COLO668 (cell line): ENCODE results near the gene TSFM.

Source experiments
- DNase-seq: peaks from one replicate; lab custom pipeline; 2025; ENCODE audit not compliant: unreplicated experiment; lab: John Stamatoyannopoulos, UW

Gene TSFM

DNA sequence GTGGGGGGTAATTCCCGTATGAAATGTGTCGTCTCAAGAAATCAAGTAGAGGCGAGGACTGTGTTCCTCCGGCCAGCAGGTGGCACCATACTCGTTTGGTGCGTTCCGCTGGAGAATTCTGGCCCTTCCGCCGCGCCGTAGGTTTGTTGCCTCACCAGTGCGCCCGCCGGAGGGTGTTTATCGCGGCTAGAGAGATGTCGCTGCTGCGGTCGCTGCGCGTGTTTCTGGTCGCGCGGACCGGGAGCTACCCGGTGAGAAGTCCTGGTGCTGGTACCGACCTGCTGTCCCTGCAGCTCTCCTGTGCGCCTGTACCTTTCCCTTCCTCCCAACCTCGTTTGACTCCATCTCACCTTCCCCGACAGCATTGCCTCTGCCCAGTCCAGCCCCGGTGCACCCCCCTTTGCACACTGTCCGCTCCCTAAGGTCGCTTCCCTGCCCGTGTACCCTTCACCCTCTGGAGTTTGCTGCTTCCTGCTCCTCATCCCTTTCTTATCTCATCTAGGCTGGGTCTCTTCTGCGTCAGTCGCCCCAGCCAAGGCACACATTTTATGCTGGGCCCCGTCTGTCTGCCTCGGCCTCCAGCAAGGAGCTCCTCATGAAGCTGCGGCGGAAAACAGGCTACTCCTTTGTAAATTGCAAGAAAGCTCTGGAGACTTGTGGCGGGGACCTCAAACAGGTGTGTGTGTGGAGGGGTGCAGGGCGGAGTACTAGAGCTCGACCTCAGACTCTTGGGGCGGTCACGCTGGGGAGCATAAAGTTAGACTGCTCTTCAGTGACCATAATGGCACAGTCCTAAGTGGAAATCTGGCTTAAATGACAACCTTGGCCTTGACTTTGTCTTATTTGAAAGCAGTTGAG is at the start of gene TSFM:
TSS of gene TSFM (plus strand) at position 180 of the 858 bp plus-strand sequence. CDS start at position 195, 15 bp downstream.
- DNase-seq: peak; percentile 95

DNA sequence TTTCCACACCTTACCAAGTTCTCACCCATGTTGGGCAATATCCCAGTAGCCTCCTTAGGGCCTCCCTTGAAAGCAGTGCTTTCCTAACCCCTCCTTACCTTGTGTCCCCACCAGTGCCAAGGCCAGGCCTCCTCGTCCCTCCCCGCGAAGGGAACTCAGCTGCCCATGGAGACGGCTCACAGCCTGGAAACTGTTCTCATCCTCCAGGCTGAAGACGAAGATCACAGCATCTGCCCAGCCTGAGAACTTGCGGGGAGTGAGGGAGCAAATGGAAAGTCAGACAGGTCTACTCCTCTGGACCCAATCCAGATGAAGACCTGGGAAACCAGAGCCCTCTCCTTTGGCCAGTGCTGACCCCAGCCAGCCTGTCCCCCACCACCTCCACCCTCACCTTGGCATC is 48.7 kb upstream of the TSFM start:
- DNase-seq: no peak

DNA sequence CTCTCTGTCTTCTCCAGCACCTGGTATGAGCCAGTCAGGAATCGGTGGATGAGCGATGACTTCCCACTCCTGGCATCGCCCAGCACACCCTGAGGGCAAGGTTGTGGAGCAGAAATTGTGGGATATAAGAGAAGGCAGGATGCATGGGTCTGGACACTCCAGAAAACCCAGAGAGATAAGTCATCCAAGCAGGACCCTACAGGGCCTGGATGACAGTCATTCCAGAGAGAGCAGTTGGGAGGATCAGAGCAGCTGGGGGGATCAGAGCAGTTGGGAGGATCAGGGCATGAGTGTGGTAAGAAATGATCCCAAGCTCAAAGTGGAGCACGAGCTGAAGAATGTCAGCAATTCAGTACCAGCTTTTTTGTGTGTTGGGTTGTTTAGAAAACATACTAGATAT is 48.0 kb upstream of the TSFM start:
- DNase-seq: no peak

DNA sequence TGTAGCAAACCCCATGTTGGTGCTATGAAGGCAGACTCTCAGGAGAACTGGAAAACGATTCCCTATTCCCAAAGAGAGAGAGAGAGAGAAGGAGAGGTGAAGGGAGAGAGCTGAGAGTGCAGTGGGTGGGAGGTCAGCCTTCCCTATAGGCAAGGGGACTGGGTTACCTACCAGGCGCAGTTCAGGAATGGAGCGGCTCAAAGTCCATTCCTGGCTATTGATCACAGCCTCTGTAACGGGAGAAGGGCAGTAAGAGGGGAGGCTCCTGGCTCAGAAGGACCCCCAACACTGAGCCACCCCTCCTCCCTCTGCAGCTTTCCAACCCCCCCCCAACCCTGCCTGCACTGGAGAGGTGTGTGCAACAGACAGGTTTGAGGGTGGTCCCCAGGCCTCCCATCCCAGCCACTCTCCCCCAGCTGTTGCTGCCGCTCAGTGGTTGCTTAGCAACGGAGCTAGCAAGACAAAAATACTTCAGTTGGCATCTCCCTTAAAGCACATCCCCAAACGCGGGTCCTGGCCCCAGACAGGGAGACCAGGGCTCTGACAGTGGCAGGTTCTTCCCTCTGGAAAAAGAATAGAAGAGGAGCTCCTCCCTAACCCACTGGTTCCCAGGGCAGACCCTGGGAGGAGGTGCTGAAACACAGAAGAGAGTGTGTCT is 47.3 kb upstream of the TSFM start:
- DNase-seq: peak; percentile 35

DNA sequence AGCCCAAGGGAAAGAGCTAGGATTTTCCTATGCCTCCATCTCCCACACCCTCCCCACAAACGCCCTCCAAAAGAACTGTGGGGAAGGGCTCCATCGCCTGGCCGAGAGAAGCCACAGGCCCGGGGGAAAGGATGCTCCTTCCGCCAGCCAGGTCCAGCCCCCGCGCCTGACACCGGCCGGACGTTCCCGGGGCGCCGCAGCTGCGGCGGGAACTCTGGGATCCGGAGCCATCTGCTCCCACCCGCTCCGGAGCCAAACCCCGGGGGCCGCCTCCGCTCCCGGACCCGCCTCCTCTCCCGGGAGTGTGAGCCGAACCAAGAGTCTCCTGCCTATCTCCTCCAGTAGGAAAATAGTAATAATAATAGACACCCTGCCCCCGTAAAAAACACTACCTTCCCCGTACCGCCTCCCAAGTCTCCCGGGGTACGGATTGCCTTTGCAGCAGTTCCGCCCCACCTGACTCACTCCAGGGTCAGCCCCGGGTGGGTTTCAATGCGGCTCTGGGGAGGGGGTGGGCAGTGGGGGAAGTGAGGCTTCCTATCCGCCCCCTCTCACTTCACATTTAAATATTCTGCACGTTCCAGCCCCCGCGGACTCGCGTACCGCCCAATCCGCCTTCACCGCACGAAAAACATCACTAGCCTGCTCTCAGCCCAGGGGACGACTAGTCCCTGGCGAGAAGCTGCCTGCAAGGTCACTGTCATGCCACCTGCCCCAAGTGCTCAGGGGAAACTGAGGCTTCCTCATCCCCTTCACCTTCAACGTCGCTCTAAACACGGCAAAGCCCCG is 46.4 kb upstream of the TSFM start:
- DNase-seq: peak; percentile 60

DNA sequence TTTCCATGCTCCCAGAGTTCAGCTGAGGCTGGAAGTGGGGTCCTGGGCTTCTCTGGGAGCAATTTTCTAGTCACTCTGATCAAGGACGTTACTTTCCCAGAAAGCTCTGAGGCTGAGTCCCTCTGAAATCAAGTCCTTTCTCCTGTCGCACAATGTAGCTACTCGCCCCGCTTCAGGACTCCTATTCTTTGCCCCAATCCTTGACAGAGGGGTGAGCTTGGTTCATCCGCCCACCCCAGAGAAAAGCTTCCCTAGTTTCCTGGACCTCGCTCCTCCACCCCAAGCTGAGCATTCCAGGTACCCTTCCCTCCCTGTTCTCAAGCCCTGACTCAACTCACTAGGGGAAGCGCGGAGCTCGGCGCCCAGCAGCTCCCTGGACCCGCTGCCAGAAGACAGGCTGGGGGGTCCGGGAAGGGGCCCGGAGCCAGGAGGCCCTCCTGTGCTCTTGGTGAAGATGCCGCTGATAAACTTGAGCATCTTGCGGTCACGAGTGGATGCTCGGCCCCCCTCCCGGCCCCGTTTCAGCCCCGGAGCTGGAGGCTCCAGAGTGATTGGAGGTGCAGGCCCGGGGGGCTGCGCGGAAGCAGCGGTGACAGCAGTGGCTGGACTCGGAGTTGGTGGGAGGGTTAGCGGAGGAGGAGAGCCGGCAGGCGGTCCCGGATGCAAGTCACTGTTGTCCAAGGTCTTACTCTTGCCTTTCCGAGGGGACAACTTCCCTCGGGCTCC is 45.7 kb upstream of the TSFM start:
- DNase-seq: no peak

DNA sequence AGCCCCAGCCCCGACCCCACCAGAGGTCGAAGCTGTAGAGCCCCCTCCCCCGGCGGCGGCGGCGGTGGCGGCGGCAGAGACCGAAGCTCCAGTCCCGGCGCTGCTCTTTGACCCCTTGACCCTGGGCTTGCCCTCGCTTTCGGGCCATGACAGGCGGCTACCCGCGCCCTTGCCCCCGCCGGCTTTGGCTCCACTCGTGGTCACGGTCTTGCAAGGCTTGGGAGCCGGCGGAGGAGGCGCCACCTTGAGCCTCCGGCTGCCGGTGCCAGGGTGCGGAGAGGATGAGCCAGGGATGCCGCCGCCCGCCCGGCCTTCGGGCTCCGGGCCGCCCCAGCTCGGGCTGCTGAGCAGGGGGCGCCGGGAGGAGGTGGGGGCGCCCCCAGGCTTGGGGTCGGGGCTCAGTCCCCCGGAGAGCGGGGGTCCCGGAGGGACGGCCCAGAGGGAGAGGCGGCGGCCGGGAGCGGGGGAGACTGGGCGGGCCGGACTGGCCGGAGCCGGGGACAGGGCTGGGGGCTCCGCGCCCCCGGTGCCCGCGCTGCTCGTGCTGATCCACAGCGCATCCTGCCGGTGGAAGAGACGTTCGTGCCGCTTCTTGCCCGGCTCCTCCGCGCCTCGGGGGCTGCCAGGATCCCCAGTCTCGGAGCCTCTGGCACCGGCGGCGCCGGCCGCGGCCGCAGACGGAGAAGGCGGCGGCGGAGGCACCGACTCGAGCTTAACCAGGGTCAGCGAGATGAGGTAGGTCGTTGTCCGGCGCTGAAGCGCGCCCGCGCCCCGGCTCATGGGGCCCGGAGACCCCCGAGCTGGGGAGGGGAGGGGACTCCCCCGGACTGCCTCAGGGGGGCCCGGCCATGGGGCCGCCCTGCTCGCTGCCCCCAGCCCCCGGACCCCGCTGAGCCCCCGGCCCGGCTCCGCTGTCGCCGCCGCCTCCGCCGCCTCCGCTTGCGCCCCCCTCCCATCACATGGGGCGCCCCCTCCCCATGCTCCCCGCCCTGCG is 44.8 kb upstream of the TSFM start:
- peak; percentile 23 for DNase-seq

DNA sequence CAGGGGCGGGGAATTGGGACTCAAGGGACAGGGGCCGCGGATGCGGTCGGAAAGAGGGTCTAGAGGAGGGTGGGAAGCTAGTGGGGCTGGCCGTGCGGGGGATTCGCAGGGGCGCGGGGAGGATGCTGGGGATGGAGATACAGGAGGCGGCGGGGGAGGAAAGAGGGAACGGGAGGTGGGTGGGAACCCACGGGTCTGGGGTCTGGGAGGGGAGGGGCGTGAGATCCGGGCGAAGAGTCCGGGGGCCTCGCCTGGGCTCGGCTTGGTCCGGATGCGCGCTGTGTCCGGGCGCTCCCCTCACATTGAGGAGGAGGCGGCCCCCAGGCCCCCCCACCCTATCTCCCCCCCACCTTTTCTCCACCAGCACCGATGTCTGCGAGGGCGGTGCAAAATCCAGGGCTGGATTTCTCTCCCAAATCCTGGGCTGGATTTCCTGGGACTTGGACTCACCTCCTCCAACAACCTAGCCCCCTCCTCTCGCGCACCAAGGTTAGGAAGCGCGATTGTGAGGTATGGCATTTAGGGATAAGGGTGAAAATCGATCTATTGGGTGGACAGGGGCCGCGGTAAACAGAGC is 43.8 kb upstream of the TSFM start, which contains the start of gene AGAP2:
TSS of gene AGAP2 (minus strand) at position 82 of the 577 bp plus-strand sequence. CDS start 496 bp downstream, outside the sequence.
- no peak for DNase-seq

DNA sequence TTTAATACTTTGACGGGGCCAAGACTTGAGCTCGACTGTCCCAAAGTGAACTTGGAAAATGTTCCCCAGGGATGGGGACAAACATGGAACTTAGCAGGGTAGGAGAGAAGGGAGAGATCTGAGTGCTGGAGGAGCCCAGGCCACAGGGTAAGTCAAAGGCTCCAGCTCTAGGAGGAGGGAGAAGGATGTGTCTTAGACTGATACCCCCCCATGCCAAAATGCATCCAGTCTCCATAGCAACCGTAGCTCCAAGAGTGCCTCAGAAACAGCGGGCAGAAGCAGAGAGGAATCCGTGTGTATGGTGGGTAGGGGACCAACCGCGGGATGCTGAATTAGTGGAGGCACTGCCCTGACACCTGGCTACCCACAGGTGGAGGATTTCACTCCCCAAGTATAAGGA is 43.2 kb upstream of the TSFM start:
- no peak for DNase-seq

DNA sequence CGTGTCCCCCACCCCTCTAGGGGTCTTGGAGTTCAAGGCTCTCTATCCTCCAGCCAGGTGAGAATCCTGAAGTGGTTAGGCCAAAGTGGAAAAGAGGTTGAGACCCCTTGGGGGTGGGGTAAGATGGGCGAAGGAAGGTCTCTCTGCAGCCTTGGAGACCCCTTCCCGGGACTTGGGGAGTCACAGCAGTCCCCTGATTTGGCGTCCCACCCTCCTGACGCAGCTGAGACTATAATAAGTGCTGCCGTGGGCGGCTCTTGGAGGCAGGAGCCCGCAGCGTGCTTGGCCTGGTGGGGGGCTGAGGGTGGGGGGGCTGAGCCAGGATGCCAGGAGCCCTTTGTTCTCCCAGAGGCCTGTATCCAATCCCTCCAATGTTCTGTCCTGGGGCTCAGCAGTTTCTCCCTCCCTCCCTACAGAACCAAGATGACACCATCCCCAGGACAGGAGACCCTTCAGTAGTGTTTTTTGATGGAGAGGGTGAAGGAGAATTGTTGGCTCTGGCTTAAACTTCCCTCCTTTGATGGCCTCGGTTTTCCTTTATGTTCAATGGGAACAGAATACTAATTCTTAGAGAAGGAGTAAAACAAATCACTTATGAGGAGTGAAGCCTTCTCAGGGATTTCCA is 42.6 kb upstream of the TSFM start:
- DNase-seq: no peak

DNA sequence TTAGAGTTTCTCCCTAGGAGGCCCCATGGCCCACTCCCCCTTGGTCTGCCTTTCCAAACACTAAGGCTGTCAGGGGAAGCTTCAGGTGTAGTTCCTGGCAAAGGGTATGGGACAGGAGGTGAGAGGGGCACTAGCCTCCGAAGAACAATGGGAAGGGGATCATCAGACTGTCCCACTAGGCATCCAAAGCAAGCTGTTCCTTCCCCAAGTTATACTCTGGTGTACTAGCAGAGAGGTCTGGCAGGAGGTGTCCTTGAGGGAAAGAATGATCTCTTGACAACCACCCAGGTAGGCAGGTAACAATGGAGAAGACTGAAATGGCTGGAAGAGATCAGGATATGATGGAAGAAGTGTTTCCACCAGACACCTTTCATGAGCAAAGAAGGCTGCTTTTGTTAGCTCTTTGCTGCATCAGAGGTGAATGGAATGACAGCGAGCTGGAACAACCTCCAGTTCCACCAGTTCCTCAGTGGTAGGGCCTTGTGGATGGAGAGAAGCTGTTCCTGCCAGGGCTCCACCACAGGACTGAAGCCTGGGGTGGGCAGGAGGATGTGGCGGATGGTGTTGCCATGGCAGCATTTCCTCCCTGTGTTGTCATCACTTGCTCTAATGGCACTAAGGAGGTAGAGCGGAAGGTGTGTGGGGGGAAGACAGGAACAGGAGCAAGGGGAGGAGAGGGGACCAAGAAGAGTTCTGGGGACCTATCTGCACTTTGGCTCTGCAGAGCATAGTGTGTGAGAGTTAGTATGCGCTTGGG is 41.8 kb upstream of the TSFM start:
- DNase-seq: peak; percentile 9

DNA sequence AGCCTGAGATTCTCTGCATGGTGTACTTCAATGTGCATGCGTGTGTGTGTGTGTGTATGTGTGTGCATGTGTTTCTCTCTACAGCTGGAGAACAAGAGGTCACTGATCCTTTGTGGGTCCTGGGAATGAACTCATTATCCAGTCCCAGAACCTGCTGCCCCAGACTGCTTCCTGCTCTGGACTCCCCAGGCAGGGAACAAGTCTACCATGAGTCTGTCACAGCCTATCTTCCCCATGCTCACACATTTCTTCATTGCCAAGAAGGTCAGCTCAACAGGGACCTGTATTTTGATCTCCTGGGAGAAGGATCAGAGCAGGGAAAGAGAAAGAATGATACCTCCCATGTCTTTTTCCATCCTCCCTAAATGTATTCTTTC is 41.2 kb upstream of the TSFM start:
- DNase-seq: no peak

DNA sequence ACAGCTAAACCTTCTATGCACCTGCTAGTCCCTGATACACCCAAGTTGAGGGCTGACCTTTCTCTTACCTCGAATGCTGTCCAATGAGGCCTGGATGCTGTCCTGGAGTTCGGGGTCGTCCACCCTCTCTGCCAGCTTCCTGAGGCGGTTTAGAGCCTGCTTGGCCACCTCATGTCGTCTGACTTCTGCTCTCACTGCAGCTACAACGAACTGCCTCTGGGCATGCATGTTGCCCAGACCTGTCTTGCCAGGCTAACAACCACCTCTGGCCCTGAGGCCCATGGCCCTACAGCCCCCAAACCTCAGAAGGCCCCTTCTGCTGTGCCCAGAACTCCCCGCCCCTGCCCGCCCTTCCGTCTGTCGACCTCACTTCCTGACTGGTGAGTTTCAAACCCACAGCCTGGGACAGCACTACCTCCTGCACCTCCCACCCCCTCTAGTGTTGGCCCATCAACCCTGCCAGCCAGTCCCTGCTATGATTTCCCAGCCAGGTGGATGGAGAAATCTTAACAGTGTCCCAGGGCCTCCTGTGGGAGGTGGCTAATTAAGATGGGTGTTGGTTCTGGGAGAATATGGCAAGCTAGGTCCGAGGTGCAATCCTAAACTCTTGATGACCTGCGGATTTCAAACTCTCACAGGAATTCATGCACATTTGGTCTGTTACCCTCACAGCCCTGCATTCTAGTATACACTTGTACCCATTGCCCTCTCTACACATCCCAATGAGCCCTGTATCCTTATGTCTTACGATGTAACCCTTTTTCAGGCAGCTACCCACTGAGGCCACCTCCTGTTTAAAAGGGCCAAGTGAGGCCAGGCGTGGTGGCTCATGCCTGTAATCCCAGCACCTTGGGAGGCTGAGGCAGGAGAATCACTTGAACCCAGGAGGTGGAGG is 40.5 kb upstream of the TSFM start:
- no peak for DNase-seq

DNA sequence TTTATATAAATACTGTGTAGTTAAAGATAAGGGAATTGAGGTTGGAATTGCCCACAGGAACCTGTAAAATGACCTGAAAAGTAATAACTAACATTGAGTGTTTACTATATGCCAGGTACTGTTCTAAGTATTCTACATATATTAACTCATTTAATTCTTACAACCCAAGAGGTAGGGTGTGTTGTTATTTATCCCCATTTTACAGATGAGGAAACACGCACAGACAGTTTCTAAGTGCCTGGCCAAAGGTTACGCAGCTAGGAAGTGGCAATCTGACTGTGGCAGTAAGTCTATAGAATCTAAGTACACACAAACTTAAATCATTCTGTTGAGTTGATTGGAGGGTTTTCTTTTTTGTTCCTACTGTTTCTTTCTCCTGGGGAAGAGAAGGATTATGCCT is 38.8 kb upstream of the TSFM start:
- no peak for DNase-seq

DNA sequence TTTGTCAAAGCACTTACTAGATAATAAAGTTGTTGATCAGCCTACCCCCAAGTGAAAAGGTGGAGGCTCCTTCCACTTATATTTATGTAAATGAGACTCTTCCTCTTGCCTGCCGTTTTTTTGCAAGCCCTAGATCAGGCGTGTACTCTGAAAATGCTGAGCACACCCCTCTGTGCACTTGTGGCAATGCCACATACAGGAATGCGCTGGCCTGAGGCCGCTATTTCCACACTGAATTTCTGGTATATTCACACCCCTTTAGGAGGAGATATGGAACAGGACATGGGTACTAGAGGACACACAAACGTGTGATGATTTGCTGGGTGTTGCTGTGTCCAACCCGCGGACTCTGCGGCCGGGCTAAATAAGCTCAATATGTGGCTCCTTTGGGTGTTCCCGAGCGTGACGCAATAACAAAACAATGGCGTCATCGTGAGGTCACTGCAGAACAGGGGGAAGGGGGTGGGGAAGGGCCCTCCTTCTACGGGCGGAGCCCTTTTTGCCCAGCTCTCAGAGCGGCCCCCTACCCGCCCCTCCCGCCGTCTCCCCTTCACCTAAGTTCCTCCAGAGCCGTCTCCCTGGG is 38.3 kb upstream of the TSFM start:
- DNase-seq: peak; percentile 72

DNA sequence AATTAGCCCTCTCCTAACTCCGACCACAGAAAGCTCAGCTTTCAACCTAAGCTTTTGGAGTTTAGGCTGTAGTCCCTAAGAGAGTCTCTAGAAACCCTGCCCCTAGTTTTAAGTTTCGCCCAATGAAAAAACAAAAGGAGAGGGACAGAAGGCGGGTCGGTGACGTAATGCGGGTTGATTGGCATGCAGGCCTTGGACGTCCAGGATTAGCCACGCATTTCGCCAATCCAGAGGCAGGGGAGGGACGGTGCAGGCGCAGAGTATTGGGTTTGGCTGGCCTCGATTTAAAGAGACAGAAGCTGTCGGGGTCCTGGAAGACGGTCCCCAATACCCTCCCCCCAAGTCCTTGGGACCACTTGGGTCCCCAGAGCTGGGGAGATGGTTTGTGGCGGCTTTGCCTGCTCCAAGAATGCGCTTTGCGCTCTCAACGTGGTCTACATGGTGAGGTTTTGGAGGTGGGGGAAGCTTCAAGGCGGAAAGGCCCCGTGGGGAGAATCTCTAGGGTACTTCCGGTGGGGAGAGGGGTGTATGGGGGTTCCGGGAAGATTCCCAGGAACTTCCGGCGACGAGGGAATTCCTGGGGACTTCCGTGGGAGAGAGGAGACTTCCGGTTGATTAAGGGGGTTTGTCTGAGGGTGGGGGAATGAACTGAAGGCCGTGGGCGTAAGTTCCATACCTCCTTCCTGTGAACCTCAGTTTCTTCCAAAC is 37.7 kb upstream of the TSFM start, which contains the start of gene TSPAN31:
TSS of gene TSPAN31 (plus strand) at position 263 of the 708 bp plus-strand sequence. CDS start at position 379, 116 bp downstream.
- peak; percentile 90 for DNase-seq
